HG03439 (cell line): Measurements from ENCODE around the gene RMI2.

Source experiments
- ATAC-seq: cut with Tn5 transposase; IDR thresholded peaks from one replicate; pipeline ENCODE4 v1.9.1; 2021; ENCODE audit warnings: mild to moderate bottlenecking, moderate library complexity; ENCODE audit not compliant: unreplicated experiment

RMI2 gene

GRCh38 chr16:11309895-11310633 lies 35.2 kb upstream of the RMI2 start:
- ATAC-seq: peak; percentile 46

GRCh38 chr16:11310634-11310977 lies 34.7 kb upstream of the RMI2 start:
- ATAC-seq: no peak

GRCh38 chr16:11310997-11311561 lies 34.2 kb upstream of the RMI2 start:
- ATAC-seq: peak; percentile 37

- no peak for ATAC-seq
Measured at GRCh38 chr16:11312718-11313492, 32.4 kb upstream of the RMI2 start.

GRCh38 chr16:11313493-11314308 lies 31.6 kb upstream of the RMI2 start:
- no peak for ATAC-seq

GRCh38 chr16:11314309-11314894 lies 30.9 kb upstream of the RMI2 start:
- ATAC-seq: no peak

- no peak for ATAC-seq
Measured at GRCh38 chr16:11315510-11315909, 29.7 kb upstream of the RMI2 start.

GRCh38 chr16:11316331-11317015 lies 28.8 kb upstream of the RMI2 start:
- ATAC-seq: no peak

GRCh38 chr16:11318817-11319216 lies 26.4 kb upstream of the RMI2 start:
- ATAC-seq: no peak

- ATAC-seq: no peak
Measured at GRCh38 chr16:11319529-11320146, 25.6 kb upstream of the RMI2 start.

GRCh38 chr16:11320170-11320569 lies 25.1 kb upstream of the RMI2 start:
- no peak for ATAC-seq

- ATAC-seq: no peak
Measured at GRCh38 chr16:11321662-11322061, 23.6 kb upstream of the RMI2 start.

- ATAC-seq: no peak
Measured at GRCh38 chr16:11322823-11323222, 22.4 kb upstream of the RMI2 start.

- ATAC-seq: no peak
Measured at GRCh38 chr16:11323551-11324336, 21.5 kb upstream of the RMI2 start.

- no peak for ATAC-seq
Measured at GRCh38 chr16:11325404-11326083, 19.7 kb upstream of the RMI2 start.

GRCh38 chr16:11326084-11326736 lies 19.0 kb upstream of the RMI2 start:
- no peak for ATAC-seq

- ATAC-seq: no peak
Measured at GRCh38 chr16:11326737-11327276, 18.5 kb upstream of the RMI2 start.
